Parathyroid adenoma (tissue), 2 donors: ENCODE measurements around the gene TAF8.

Experiments used
- H2AFZ ChIP-seq: fragments of 300-600 bp; sonication (generic); one replicate; pipeline ENCODE4 v1.7.0; 2017; ENCODE audit warnings: antibody characterized with exemption, mild to moderate bottlenecking
- H3K27ac ChIP-seq: fragments of 300-600 bp; sonication (generic); one replicate; pipeline ENCODE4 v1.7.0; 2017
- H3K27me3 ChIP-seq: fragments of 300-600 bp; sonication (generic); one replicate; pipeline ENCODE4 v1.7.0; 2017; ENCODE audit warnings: low read length; ENCODE audit not compliant: control insufficient read depth, insufficient read depth
- H3K36me3 ChIP-seq: fragments of 300-600 bp; sonication (generic); one replicate; pipeline ENCODE4 v1.7.0; 2017; ENCODE audit warnings: low read length; ENCODE audit not compliant: control insufficient read depth, insufficient read depth
- H3K4me1 ChIP-seq: fragments of 300-600 bp; sonication (generic); one replicate; pipeline ENCODE4 v1.7.0; 2017; ENCODE audit warnings: control low read depth
- H3K4me2 ChIP-seq: fragments of 300-600 bp; sonication (generic); one replicate; pipeline ENCODE4 v1.7.0; 2017; ENCODE audit warnings: low read length
- H3K4me3 ChIP-seq: fragments of 300-600 bp; sonication (generic); one replicate; pipeline ENCODE4 v1.7.0; 2017; ENCODE audit warnings: low read depth, low read length
- H3K79me2 ChIP-seq: fragments of 300-600 bp; sonication (generic); one replicate; pipeline ENCODE4 v1.7.0; 2017; ENCODE audit warnings: control low read depth
- H3K9ac ChIP-seq: fragments of 300-600 bp; sonication (generic); one replicate; pipeline ENCODE4 v1.7.0; 2017; ENCODE audit warnings: mild to moderate bottlenecking
- H3K9me3 ChIP-seq: fragments of 300-600 bp; sonication (generic); one replicate; pipeline ENCODE4 v1.7.0; 2017; ENCODE audit warnings: low read length; ENCODE audit not compliant: control insufficient read depth
- CTCF ChIP-seq: fragments of 300-600 bp; sonication (generic); IDR thresholded peaks from one replicate; pipeline ENCODE4 v1.7.0; 2017; ENCODE audit warnings: antibody characterized with exemption, mild to moderate bottlenecking
- donor health status: primary hyperparathyroidism.

TAF8 gene

DNA sequence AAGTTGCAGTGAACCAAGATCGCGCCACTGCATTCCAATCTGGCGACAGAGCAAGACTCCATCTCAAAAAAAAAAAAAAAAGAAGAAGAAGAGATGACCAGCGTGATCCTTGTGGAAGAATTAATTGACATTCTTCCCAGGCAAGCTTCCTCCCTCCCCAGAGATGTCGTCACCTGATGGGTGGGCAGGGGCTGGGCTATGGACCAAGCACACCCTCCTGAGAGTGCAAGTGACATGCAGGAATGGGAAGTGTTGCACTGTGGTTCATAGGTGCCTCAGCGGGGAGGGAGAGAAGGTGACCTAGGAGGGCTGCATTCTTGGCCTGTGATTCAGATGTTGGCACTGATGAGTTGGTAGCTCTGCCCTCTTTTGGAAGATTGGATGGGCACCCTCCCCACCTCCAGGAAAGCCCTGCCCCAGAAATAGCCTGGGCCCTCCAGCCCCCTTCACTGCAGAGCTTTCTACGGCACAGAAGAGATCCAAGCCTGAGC, 37.8 kb downstream of the TAF8 start:
- no peaks in the 10 kb centered on the region for H3K4me1 ChIP-seq
- no peak for TF ChIP-seq CTCF
- no peak overlapping the region for H3K9ac ChIP-seq
- H3K79me2 ChIP-seq: no peaks in the 10 kb centered on the region
- no peak overlapping the region for H2AFZ ChIP-seq
- H3K36me3 ChIP-seq: no peaks in the 10 kb centered on the region
- no peaks in the 10 kb centered on the region for H3K27me3 ChIP-seq
- H3K27ac ChIP-seq: no peak overlapping the region
- no peak overlapping the region for H3K4me3 ChIP-seq
- H3K9me3 ChIP-seq: no peaks in the 10 kb centered on the region
- no peak overlapping the region for H3K4me2 ChIP-seq

DNA sequence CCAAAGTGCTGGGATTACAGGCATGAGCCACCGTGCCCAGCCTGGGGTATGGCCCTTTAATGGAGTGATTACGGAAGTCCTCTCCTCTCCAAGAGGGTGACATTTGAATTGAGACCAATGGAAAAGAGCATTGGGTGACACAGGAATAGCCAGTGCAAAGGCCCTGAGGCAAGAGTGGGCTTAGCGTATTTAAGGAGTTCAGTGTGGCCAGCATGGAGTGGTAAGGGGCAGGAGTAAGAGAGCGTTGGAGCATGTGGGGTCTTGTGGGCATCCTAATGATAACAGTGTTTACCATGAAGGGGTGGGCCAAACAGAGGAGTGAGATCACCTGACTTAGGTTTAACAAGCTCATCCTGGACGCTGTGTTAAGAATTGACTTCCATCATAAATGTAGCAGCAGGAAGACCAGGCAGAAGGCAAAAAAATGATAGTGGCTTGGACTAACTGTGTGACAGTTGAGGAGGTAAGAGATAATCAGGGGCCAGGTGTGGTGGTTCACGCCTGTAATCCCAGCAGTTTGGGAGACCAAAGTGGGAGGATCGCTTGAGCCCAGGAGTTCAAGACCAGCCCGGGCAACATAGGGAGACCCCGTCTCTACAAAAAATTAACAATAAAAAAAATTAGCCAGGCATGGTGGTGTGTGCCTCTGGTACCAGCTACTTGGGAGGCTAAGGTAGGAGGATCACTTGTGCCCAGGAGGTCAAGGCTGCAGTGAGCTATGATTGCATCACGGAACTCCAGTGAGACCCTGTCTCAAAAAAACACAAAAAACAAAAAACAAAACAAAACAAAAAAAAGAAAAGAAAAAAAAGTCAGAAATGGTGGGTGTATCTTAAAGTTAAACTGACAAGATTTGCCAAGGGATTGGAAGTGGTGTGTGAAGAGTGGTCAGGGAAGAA, 40.7 kb downstream of the TAF8 start:
- Histone ChIP-seq H3K4me2 (no peak overlapping the region), H3K36me3 (no peaks in the 10 kb centered on the region), H3K27ac (no peak overlapping the region), H2AFZ (no peak overlapping the region), H3K9me3 (no peaks in the 10 kb centered on the region), H3K79me2 (no peaks in the 10 kb centered on the region), H3K4me1 (no peaks in the 10 kb centered on the region), H3K9ac (no peak overlapping the region), H3K4me3 (no peak overlapping the region), H3K27me3 (no peaks in the 10 kb centered on the region)
- no peak for TF ChIP-seq CTCF

DNA sequence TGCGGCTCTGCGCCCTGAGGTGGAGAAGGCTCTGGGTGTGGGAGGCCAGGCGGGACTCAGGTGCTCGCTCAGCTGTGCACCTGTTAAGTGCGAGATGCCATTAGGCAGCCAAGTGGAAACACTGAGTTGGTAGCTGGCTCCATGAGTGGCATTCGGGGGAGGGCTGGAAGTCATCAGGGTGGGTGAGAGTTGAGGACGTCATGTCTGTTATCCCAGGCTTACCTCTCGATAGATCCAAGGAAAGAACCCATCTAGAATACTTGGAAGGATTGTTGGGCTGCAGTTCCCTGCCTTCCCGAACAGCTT, 41.3 kb downstream of the TAF8 start:
- Histone ChIP-seq H3K4me2 (no peak overlapping the region), H3K9me3 (no peaks in the 10 kb centered on the region), H2AFZ (no peak overlapping the region), H3K4me1 (no peaks in the 10 kb centered on the region), H3K9ac (no peak overlapping the region), H3K27me3 (no peaks in the 10 kb centered on the region), H3K27ac (no peak overlapping the region), H3K36me3 (no peaks in the 10 kb centered on the region), H3K79me2 (no peaks in the 10 kb centered on the region), H3K4me3 (no peak overlapping the region)
- TF ChIP-seq CTCF: no peak

- no peaks in the 10 kb centered on the region for H3K9me3 ChIP-seq
- TF ChIP-seq CTCF: no peak
- H2AFZ ChIP-seq: no peak overlapping the region
- H3K27me3 ChIP-seq: no peaks in the 10 kb centered on the region
- no peak overlapping the region for H3K4me3 ChIP-seq
- no peak overlapping the region for H3K4me2 ChIP-seq
- no peak overlapping the region for H3K9ac ChIP-seq
- H3K4me1 ChIP-seq: no peaks in the 10 kb centered on the region
- H3K79me2 ChIP-seq: no peaks in the 10 kb centered on the region
- H3K27ac ChIP-seq: no peak overlapping the region
- H3K36me3 ChIP-seq: no peaks in the 10 kb centered on the region
These were observed 43.4 kb downstream of the TAF8 start for GRCh38 chr6:42093582-42094329.
